OCI-LY1 (cell line): Measurements from ENCODE around the gene MYO18B.

ENCODE experiments used
- H2AFZ ChIP-seq: fragments of 200-600 bp; sonication (generic), shearing (Covaris generic); 2 replicates; pipeline ENCODE4 v1.6.0; 2014; ENCODE audit warnings: antibody characterized with exemption, mild to moderate bottlenecking, low read length
- H3F3A ChIP-seq: fragments of 200-600 bp; sonication (generic), shearing (Covaris generic); 2 replicates; pipeline ENCODE4 v1.6.0; 2014; ENCODE audit warnings: mild to moderate bottlenecking, antibody characterized with exemption, low read length, moderate library complexity; ENCODE audit not compliant: insufficient read depth
- H3K27ac ChIP-seq: fragments of 200-600 bp; sonication (generic); 2 replicates; pipeline ENCODE4 v1.5.1; 2014; ENCODE audit warnings: low read length, mixed run types, mild to moderate bottlenecking, low read depth; ENCODE audit not compliant: poor library complexity, severe bottlenecking
- H3K27me3 ChIP-seq: fragments of 200-600 bp; sonication (generic); 2 replicates; pipeline ENCODE4 v1.6.0; 2014; ENCODE audit warnings: antibody characterized with exemption, mild to moderate bottlenecking, low read length, moderate library complexity; ENCODE audit not compliant: insufficient read depth
- H3K36me3 ChIP-seq: fragments of 200-600 bp; sonication (generic); 2 replicates; pipeline ENCODE4 v1.6.1; 2014; ENCODE audit warnings: mild to moderate bottlenecking, antibody characterized with exemption, low read length, moderate library complexity, mixed read lengths; ENCODE audit not compliant: insufficient read depth
- H3K4me1 ChIP-seq: fragments of 200-600 bp; sonication (generic); 2 replicates; pipeline ENCODE4 v1.5.1; 2014; ENCODE audit warnings: mild to moderate bottlenecking, low read length, moderate library complexity; ENCODE audit not compliant: insufficient read depth, severe bottlenecking
- H3K4me2 ChIP-seq: fragments of 200-600 bp; sonication (generic), shearing (Covaris generic); 2 replicates; pipeline ENCODE4 v1.6.1; 2014; ENCODE audit warnings: low read length
- H3K4me3 ChIP-seq: fragments of 200-600 bp; sonication (generic); 2 replicates; pipeline ENCODE4 v1.5.1; 2014; ENCODE audit warnings: low read length, low read depth, mild to moderate bottlenecking, mixed read lengths; ENCODE audit not compliant: poor library complexity, severe bottlenecking
- H3K79me2 ChIP-seq: fragments of 200-600 bp; shearing (Covaris generic); 2 replicates; pipeline ENCODE4 v1.6.1; 2016; ENCODE audit warnings: mixed run types, low read length, mixed read lengths; ENCODE audit not compliant: insufficient read depth
- H3K9ac ChIP-seq: fragments of 200-600 bp; sonication (generic), shearing (Covaris generic); 2 replicates; pipeline ENCODE4 v1.6.1; 2014; ENCODE audit warnings: mild to moderate bottlenecking, low read length, mixed read lengths
- H3K9me2 ChIP-seq: fragments of 200-600 bp; sonication (generic), shearing (Covaris generic); 2 replicates; pipeline ENCODE4 v1.6.1; 2014; ENCODE audit warnings: low read depth, mild to moderate bottlenecking, low read length, mixed read lengths
- H3K9me3 ChIP-seq: fragments of 200-600 bp; shearing (Covaris generic); 2 replicates; pipeline ENCODE4 v1.6.1; 2014; ENCODE audit warnings: low read length, mixed read lengths
- H4K20me1 ChIP-seq: fragments of 200-600 bp; sonication (generic), shearing (Covaris generic); 2 replicates; pipeline ENCODE4 v1.6.0; 2016; ENCODE audit warnings: mild to moderate bottlenecking, low read length; ENCODE audit not compliant: insufficient read depth
- EZH2 ChIP-seq: fragments of 200-600 bp; sonication (generic), shearing (Covaris generic); IDR thresholded peaks from 2 replicates; pipeline ENCODE4 v1.8.0; 2017; ENCODE audit warnings: borderline replicate concordance, mixed run types, mild to moderate bottlenecking, antibody characterized with exemption, low read length, moderate library complexity, mixed read lengths
- TF ChIP-seq, protein P1 (sequence below): fragments of 200-600 bp; sonication (generic), shearing (Covaris generic); IDR thresholded peaks from 2 replicates; pipeline ENCODE4 v1.5.1; 2017; ENCODE audit warnings: mild to moderate bottlenecking, antibody characterized with exemption, low read length, moderate library complexity, mixed read lengths

The MYO18B gene

GRCh38 chr22:25833676-25834075, 91.7 kb downstream of the MYO18B start:
- Histone ChIP-seq H3K4me3 (no peak overlapping the region), H3K9me2 (no peaks in the 10 kb centered on the region), H3K27me3 (no peaks in the 10 kb centered on the region), H3K4me2 (no peak overlapping the region), H2AFZ (no peak overlapping the region), H3K9me3 (no peaks in the 10 kb centered on the region), H3F3A (no peaks in the 10 kb centered on the region), H3K27ac (no peak overlapping the region), H3K36me3 (no peaks in the 10 kb centered on the region; the same call in 1 of the 2 replicates), H3K4me1 (no peaks in the 10 kb centered on the region), H4K20me1 (no peaks in the 10 kb centered on the region), H3K9ac (no peak overlapping the region), H3K79me2 (no peaks in the 10 kb centered on the region)
- TF ChIP-seq EZH2 = no peak
- TF ChIP-seq, protein P1, sequence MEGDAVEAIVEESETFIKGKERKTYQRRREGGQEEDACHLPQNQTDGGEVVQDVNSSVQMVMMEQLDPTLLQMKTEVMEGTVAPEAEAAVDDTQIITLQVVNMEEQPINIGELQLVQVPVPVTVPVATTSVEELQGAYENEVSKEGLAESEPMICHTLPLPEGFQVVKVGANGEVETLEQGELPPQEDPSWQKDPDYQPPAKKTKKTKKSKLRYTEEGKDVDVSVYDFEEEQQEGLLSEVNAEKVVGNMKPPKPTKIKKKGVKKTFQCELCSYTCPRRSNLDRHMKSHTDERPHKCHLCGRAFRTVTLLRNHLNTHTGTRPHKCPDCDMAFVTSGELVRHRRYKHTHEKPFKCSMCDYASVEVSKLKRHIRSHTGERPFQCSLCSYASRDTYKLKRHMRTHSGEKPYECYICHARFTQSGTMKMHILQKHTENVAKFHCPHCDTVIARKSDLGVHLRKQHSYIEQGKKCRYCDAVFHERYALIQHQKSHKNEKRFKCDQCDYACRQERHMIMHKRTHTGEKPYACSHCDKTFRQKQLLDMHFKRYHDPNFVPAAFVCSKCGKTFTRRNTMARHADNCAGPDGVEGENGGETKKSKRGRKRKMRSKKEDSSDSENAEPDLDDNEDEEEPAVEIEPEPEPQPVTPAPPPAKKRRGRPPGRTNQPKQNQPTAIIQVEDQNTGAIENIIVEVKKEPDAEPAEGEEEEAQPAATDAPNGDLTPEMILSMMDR = no peak

GRCh38 chr22:25834490-25834889, 92.5 kb downstream of the MYO18B start:
- no peak overlapping the region for H3K27ac ChIP-seq
- H3K4me2 ChIP-seq = no peak overlapping the region
- H3K79me2 ChIP-seq = no peaks in the 10 kb centered on the region
- H3K4me1 ChIP-seq = no peaks in the 10 kb centered on the region
- no peak overlapping the region for H2AFZ ChIP-seq
- no peaks in the 10 kb centered on the region for H3F3A ChIP-seq
- no peaks in the 10 kb centered on the region; the same call in 1 of the 2 replicates for H3K36me3 ChIP-seq
- no peaks in the 10 kb centered on the region for H4K20me1 ChIP-seq
- no peaks in the 10 kb centered on the region for H3K9me2 ChIP-seq
- no peaks in the 10 kb centered on the region for H3K27me3 ChIP-seq
- TF ChIP-seq, protein P1 = no peak
- TF ChIP-seq EZH2 = no peak
- no peaks in the 10 kb centered on the region for H3K9me3 ChIP-seq
- no peak overlapping the region for H3K4me3 ChIP-seq
- H3K9ac ChIP-seq = no peak overlapping the region

DNA sequence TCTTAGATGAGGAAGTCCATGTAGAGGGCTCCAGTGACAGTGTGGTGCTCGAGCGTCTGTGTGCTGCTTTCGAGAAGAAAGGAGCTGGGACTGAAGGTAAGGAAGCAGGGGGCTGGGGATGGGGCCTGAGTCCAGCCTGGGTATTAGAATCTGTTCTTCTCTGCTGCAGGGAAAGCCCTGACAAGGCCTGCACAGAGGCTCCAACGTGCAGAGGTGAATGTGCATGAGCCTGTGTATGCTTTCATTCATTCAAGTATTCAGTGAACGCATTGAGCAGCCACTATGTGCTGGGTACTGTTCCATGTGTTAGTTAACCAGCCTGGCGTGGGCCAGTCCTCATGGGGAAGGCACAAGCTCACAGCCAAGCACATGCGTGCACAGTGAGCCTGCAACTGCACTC, 93.4 kb downstream of the MYO18B start:
- H3K9me3 ChIP-seq = no peaks in the 10 kb centered on the region
- no peak overlapping the region for H3K4me3 ChIP-seq
- no peak overlapping the region for H3K9ac ChIP-seq
- H4K20me1 ChIP-seq = no peaks in the 10 kb centered on the region
- no peaks in the 10 kb centered on the region; the same call in 1 of the 2 replicates for H3K36me3 ChIP-seq
- no peak overlapping the region for H2AFZ ChIP-seq
- no peak overlapping the region for H3K4me2 ChIP-seq
- no peaks in the 10 kb centered on the region for H3K9me2 ChIP-seq
- no peak overlapping the region for H3K27ac ChIP-seq
- H3K4me1 ChIP-seq = no peaks in the 10 kb centered on the region
- H3K27me3 ChIP-seq = no peaks in the 10 kb centered on the region
- H3K79me2 ChIP-seq = no peaks in the 10 kb centered on the region
- H3F3A ChIP-seq = no peaks in the 10 kb centered on the region
- TF ChIP-seq, protein P1 = no peak
- no peak for TF ChIP-seq EZH2
